NCI-H1694 treated with DMSO at 0.1 percent for 48 hours (cell line): Measurements from ENCODE around the gene COX8A.
A peak's percentile ranks its signal among the peaks of the same experiment; 100 is the strongest.
"Not testable (repeated sequence)": the region's sequence is repeated elsewhere in the genome, so short reads cannot be mapped to it uniquely, and the experiment has no call there.

ENCODE experiments used
- DNase-seq: peaks from one replicate; lab custom pipeline; 2025; lab: John Stamatoyannopoulos, UW

The COX8A gene

GRCh38 chr11:63970902-63971301 is 3.5 kb upstream of the COX8A start:
- DNase-seq: no peak

GRCh38 chr11:63973912-63974258 is 535 bp upstream of the COX8A start:
- not testable (repeated sequence) for DNase-seq

GRCh38 chr11:63978551-63979239 is 4.3 kb downstream of the COX8A start:
- DNase-seq: no peak

- no peak for DNase-seq
Observed at GRCh38 chr11:63979426-63979825, 5.0 kb downstream of the COX8A start.

GRCh38 chr11:63985812-63986155 is 11.4 kb downstream of the COX8A start:
- no peak for DNase-seq

GRCh38 chr11:63986156-63986931 is 11.9 kb downstream of the COX8A start, which contains the start of gene OTUB1:
Gene OTUB1, plus strand, starts transcription at chr11:63986438. Its CDS starts 19 bp downstream, at chr11:63986457.
- peak; percentile 63 for DNase-seq

GRCh38 chr11:63986932-63987513 is 12.6 kb downstream of the COX8A start:
- no peak for DNase-seq

- no peak for DNase-seq
Observed at GRCh38 chr11:63991558-63991957, 17.1 kb downstream of the COX8A start.

- no peak for DNase-seq
Observed at GRCh38 chr11:63993100-63993499, 18.7 kb downstream of the COX8A start.

- DNase-seq: no peak
Observed at GRCh38 chr11:63993993-63994392, 19.6 kb downstream of the COX8A start.

- no peak for DNase-seq
Observed at GRCh38 chr11:63996512-63996911, 22.1 kb downstream of the COX8A start.

GRCh38 chr11:63997104-63997700 is 22.8 kb downstream of the COX8A start:
- no peak for DNase-seq

- no peak for DNase-seq
Observed at GRCh38 chr11:63997801-63998337, 23.4 kb downstream of the COX8A start.

- no peak for DNase-seq
Observed at GRCh38 chr11:63998558-63999348, 24.3 kb downstream of the COX8A start.

- no peak for DNase-seq
Observed at GRCh38 chr11:63999349-64000025, 25.1 kb downstream of the COX8A start.

GRCh38 chr11:64000026-64000739 is 25.8 kb downstream of the COX8A start:
- DNase-seq: no peak

- no peak for DNase-seq
Observed at GRCh38 chr11:64000740-64001483, 26.5 kb downstream of the COX8A start.

- no peak for DNase-seq
Observed at GRCh38 chr11:64001484-64002420, 27.3 kb downstream of the COX8A start.
